Sigmoid colon (tissue), 7 donors: Measurements from ENCODE around the gene LRRC74B. TPM values are rescaled to one million over a fixed set of nuclear protein-coding genes. Genes with fewer than 3 reads are reported as not detected.
"Not testable (repeated sequence)": the region's sequence is repeated elsewhere in the genome, so short reads cannot be mapped to it uniquely, and the experiment has no call there.

Experiments used
- DNase-seq: peaks from one replicate; pipeline ENCODE4 v3.0.0-alpha.2; 2019
- H3K27ac ChIP-seq, 4 donors: fragments of 200-600 bp; sonication (generic); one replicate each; pipeline ENCODE4 v1.5.1; 2016 to 2019; ENCODE audit warnings: mild to moderate bottlenecking in 1 of 4
- H3K27me3 ChIP-seq, 3 donors: fragments of 200-600 bp; sonication (generic); one replicate each; pipeline ENCODE4 v1.5.1; 2019; ENCODE audit warnings: mild to moderate bottlenecking in 1 of 3
- H3K36me3 ChIP-seq, 4 donors: fragments of 200-600 bp; sonication (generic); one replicate each; pipeline ENCODE4 v1.5.1; 2016 to 2019
- H3K4me1 ChIP-seq, 4 donors: fragments of 200-600 bp; sonication (generic); one replicate each; pipeline ENCODE4 v1.5.1; 2017 to 2019
- H3K4me3 ChIP-seq, 4 donors: fragments of 200-600 bp; sonication (generic); one replicate each; pipeline ENCODE4 v1.5.1; 2017 to 2019; ENCODE audit warnings: mild to moderate bottlenecking in 2 of 4, moderate library complexity in 1 of 4
- H3K9me3 ChIP-seq, 4 donors: fragments of 200-600 bp in 3 of 4; sonication (generic) in 3 of 4; one replicate each; pipeline versions ENCODE4 v1.5.1 to v1.6.1; 2013 to 2019
- EP300 ChIP-seq, 4 donors: sonication (generic); formaldehyde crosslinking; IDR thresholded peaks; one replicate each; pipeline ENCODE4 v1.6.1; 2017; ENCODE audit warnings: antibody characterized with exemption in 4 of 4
- POLR2A ChIP-seq, 2 donors: fragments of 450-650 bp; IDR thresholded peaks; one replicate each; pipeline ENCODE4 v1.6.1; 2016; ENCODE audit warnings: antibody characterized with exemption in 2 of 2, mild to moderate bottlenecking in 2 of 2, moderate library complexity in 2 of 2
- POLR2AphosphoS5 ChIP-seq, 4 donors: sonication (generic); formaldehyde crosslinking; IDR thresholded peaks; one replicate each; pipeline ENCODE4 v1.6.1; 2017; ENCODE audit warnings: antibody characterized with exemption in 4 of 4
- WGBS, 2 donors: extraction: QIAGEN DNeasy Blood & Tissue Kit; methylation state at CpG; one replicate each; pipeline ENCODE4 v1.1.7; 2013; 5-methylcytosine and 5-hydroxymethylcytosine counted together
- intact Hi-C: fragments of 100-400 bp; cut with DNase I; formaldehyde crosslinking; loops from one replicate; pipeline ENCODE4 v1.15.1; 2023
- polyA plus RNA-seq, 3 donors: library from polyadenylated mRNA; stranded (reverse); fragments of 200-250 nt; gene quantifications; one replicate each; pipeline ENCODE4 v1.2.3, GENCODE V29; 2013
- total RNA-seq, 4 donors: library from RNA; depleted of rRNA; stranded (reverse); fragments of >200 nt; gene quantifications; one replicate each; pipeline ENCODE4 v1.1.0, GENCODE V29; 2016
- TF ChIP-seq, protein P1 (sequence below), 4 experiments: fragments of 450-650 bp in 3 of 4; fragments of 200-600 bp in 1 of 4; IDR thresholded peaks; one replicate each; pipeline ENCODE4 v1.5.1; 2016 to 2019; ENCODE audit warnings: antibody characterized with exemption in 4 of 4, mild to moderate bottlenecking in 3 of 4, moderate library complexity in 2 of 4
- donor health status: healthy with polysubstance abuse.
- donor health status: Bipolar disorder and iron deficiency.
- donor health status: healthy.

Gene LRRC74B
- total and polyA plus RNA-seq, 7 donors: under 0.01 to 0.06 TPM; not detected in 5

DNA sequence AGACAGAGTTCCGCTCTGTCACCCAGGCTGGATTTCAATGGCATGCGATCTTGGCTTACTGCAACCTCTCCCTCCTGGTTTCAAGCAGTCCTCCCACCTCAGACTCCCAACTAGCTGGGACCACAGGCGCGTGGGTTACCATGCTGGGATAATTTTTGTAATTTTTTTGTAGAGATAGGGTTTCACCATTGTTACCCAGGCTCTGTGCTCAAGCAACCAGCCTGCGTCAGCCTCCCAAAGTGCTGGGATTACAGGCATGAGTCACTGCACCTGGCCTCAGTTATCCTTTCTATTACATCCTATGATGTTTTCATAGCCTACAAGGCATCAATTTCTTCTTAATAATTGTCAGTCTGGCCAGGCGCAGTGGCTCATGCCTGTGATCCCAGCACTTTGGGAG, 36.5 kb downstream of the LRRC74B start:
- peaks cover 0 to 10% (median 0%) of the 10 kb centered on the region in 3 donors for H3K27me3 ChIP-seq
- no peaks in the 10 kb centered on the region for H3K36me3 ChIP-seq
- intact Hi-C loops: no loop called here
- H3K4me3 ChIP-seq: no peak overlapping the region
- TF ChIP-seq POLR2A (IDR thresholded peaks at IDR 0.05): no peak
- TF ChIP-seq, protein P1, sequence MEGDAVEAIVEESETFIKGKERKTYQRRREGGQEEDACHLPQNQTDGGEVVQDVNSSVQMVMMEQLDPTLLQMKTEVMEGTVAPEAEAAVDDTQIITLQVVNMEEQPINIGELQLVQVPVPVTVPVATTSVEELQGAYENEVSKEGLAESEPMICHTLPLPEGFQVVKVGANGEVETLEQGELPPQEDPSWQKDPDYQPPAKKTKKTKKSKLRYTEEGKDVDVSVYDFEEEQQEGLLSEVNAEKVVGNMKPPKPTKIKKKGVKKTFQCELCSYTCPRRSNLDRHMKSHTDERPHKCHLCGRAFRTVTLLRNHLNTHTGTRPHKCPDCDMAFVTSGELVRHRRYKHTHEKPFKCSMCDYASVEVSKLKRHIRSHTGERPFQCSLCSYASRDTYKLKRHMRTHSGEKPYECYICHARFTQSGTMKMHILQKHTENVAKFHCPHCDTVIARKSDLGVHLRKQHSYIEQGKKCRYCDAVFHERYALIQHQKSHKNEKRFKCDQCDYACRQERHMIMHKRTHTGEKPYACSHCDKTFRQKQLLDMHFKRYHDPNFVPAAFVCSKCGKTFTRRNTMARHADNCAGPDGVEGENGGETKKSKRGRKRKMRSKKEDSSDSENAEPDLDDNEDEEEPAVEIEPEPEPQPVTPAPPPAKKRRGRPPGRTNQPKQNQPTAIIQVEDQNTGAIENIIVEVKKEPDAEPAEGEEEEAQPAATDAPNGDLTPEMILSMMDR (IDR thresholded peaks at IDR 0.05): no peak
- no peak overlapping the region for H3K27ac ChIP-seq
- H3K4me1 ChIP-seq: no peaks in the 10 kb centered on the region
- H3K9me3 ChIP-seq: no peaks in the 10 kb centered on the region
- WGBS, 2 donors: 88 to 94% methylated on average over 6 of the region's 6 CpGs
- DNase-seq: no peak

DNA sequence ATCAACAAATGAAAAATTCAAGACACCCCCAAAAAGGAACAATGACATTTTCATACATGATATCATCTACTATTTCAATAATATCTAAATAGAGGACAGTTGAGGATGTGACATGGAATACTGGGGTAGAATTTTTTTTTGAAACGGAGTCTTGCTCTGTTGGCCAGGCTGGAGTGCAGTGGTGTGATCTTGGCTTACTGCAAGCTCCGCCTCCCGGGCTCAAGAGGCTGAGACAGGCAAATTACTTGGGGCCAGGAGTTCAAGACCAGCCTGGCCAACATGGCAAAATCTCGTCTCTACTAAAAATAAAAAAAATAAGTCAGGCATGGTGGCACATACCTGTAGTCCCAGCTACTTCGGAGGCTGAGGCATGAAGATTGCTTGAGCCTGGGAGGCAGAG, 41.4 kb downstream of the LRRC74B start:
- H3K9me3 ChIP-seq: no peaks in the 10 kb centered on the region
- H3K4me3 ChIP-seq: no peak overlapping the region
- peaks cover 0 to 14% (median 0%) of the 10 kb centered on the region in 3 donors for H3K27me3 ChIP-seq
- H3K36me3 ChIP-seq: no peaks in the 10 kb centered on the region
- TF ChIP-seq, protein P1 (IDR thresholded peaks at IDR 0.05): no peak
- TF ChIP-seq POLR2AphosphoS5 (IDR thresholded peaks at IDR 0.05) (no peak), POLR2A (IDR thresholded peaks at IDR 0.05) (no peak), EP300 (IDR thresholded peaks at IDR 0.05) (no peak)
- no peak for DNase-seq
- intact Hi-C loops: no loop called here
- 74 to 86% methylated on average over 5 of the region's 5 CpGs for WGBS, 2 donors
- no peak overlapping the region for H3K27ac ChIP-seq
- H3K4me1 ChIP-seq: no peaks in the 10 kb centered on the region

DNA sequence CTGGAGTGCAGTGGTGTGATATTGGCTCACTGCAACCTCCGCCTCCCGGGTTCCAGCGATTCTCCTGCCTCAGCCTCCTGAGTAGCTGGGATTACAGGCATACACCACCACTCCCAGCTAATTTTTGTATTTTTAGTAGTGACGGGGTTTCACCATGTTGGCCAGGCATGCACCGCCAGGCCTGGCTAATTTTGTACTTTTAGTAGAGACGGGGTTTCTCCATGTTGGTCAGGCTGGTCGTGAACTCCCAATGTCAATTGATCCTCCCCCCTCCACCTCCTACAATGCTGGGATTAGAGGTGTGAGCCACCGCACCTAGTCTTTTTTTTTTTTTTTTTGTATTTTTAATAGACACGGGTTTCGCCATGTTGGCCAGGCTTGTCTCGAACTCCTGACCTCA, 42.2 kb downstream of the LRRC74B start:
- WGBS, 2 donors: 93 to 95% methylated on average over 11 of the region's 11 CpGs
- intact Hi-C loops: not testable (repeated sequence)

DNA sequence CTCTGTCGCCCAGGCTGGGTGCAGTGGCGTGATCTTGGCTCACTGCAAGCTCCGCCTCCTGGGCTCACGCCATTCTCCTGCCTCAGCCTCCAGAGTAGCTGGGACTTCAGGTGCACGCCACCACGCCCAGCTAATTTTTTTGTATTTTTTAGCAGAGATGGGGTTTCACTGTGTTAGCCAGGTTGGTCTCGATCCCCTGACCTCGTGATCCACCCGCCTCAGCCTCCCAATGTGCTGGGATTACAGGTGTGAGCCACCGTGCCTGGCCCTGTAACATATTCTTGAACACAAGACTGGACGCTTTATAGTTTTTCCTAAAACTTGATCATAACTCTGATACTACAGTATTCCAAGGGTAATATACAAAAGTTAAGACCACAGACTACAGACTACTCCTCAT, 45.5 kb downstream of the LRRC74B start:
- DNase-seq, H3K27ac ChIP-seq, H3K36me3 ChIP-seq, H3K4me3 ChIP-seq, H3K9me3 ChIP-seq, H3K4me1 ChIP-seq, intact Hi-C loops: not testable (repeated sequence)
- H3K27me3 ChIP-seq: peaks cover 0 to 14% (median 0%) of the 10 kb centered on the region in 3 donors
- WGBS, 2 donors: 85 to 86% methylated on average over 11 of the region's 11 CpGs

More for the DNA sequence above, 42.2 kb downstream of the LRRC74B start:
- peaks cover 0 to 14% (median 0%) of the 10 kb centered on the region in 3 donors for H3K27me3 ChIP-seq
- not testable (repeated sequence) for H3K4me1 ChIP-seq, H3K4me3 ChIP-seq, H3K27ac ChIP-seq, H3K36me3 ChIP-seq, DNase-seq, H3K9me3 ChIP-seq

DNA sequence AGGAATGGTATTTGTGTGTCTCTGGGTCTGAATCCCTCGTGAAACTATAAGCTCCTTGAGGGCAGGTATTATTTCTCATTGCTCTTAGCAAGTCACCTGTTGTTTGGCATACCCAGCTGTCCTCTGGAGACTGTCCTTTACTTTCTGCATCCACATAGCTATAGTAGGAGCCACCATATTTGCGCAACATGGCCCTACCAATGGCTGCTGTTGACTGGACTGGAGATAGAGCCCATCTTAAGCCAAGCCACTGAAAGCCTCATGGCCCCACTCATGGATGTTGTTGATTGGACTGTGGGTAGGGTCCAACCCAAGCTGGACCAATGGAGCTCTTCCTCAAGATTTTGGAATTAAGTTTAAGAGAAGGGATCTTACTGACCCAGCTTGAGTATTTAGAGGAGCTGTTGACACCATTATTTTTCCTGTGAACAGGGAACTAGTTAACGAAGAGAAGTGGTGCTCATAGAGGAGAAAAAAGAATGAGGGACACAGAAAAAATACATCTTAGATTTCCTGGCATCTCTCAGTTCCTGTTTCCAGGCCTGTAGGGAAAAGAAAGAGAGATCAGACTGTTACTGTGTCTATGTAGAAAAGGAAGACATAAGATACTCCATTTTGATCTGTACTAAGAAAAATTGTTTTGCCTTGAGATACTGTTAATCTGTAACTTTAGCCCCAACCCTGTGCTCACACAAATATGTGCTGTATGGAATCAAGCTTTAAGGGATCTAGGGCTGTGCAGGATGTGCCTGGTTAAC, 47.2 kb downstream of the LRRC74B start:
- intact Hi-C loops: no loop called here
- no peaks in the 10 kb centered on the region for H3K4me1 ChIP-seq
- H3K9me3 ChIP-seq: no peaks in the 10 kb centered on the region
- H3K4me3 ChIP-seq: no peak overlapping the region
- WGBS, 2 donors: 88 to 91% methylated on average over 3 of the region's 3 CpGs
- peaks cover 0 to 7% (median 0%) of the 10 kb centered on the region in 3 donors for H3K27me3 ChIP-seq
- no peaks in the 10 kb centered on the region for H3K36me3 ChIP-seq
- H3K27ac ChIP-seq: no peak overlapping the region
- no peak for DNase-seq
- TF ChIP-seq POLR2AphosphoS5 (IDR thresholded peaks at IDR 0.05) (no peak), POLR2A (IDR thresholded peaks at IDR 0.05) (no peak), EP300 (IDR thresholded peaks at IDR 0.05) (no peak)
- TF ChIP-seq, protein P1 (IDR thresholded peaks at IDR 0.05): no peak

DNA sequence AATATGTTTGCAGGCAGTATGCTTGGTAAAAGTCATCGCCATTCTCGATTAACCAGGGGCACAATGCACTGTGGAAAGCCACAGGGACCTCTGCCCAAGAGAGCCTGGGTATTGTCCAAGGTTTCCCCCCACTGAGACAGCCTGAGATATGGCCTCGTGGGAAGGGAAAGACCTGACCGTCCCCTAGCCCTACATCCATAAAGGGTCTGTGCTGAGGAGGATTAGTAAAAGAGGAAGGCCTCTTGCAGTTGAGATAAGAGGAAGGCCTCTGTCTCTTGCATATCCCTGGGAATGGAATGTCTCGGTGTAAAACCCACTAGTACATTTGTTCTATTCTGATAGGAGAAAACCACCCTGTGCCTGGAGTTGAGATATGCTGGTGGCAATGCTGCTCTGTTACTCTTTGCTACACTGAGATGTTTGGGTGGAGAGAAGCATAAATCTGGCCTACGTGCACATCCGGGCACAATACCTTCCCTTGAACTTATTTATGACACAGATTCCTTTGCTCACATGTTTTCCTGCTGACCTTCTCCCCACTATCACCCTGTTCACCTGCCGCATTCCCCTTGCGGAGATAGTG, 47.9 kb downstream of the LRRC74B start:
- intact Hi-C loops: not testable (repeated sequence)
- 67 to 85% methylated on average over 9 of the region's 9 CpGs for WGBS, 2 donors

More for the DNA sequence above, 47.9 kb downstream of the LRRC74B start:
- H3K27me3 ChIP-seq, H3K9me3 ChIP-seq, H3K36me3 ChIP-seq, DNase-seq, H3K4me3 ChIP-seq, H3K4me1 ChIP-seq, H3K27ac ChIP-seq: not testable (repeated sequence)
